Muscle of back (tissue), 11 donors: ENCODE data around the gene DCBLD1. TPM values are rescaled to one million over a fixed set of nuclear protein-coding genes. Genes with fewer than 3 reads are reported as not detected.

ENCODE experiments used
- DNase-seq, 3 donors: peaks; one replicate each; pipeline versions ENCODE4 v3.0.0 to v3.0.0-alpha.2; 2013
- polyA plus RNA-seq, 10 donors: library from polyadenylated mRNA; unstranded; fragments of 120-200 nt; gene quantifications; one replicate each; pipeline ENCODE4 v1.2.1, GENCODE V29; 2013; ENCODE audit not compliant: insufficient read length in 10 of 10

Gene DCBLD1
- polyA plus RNA-seq, 10 donors, result 5.5 to 9.2 (median 7.1) TPM

DNA sequence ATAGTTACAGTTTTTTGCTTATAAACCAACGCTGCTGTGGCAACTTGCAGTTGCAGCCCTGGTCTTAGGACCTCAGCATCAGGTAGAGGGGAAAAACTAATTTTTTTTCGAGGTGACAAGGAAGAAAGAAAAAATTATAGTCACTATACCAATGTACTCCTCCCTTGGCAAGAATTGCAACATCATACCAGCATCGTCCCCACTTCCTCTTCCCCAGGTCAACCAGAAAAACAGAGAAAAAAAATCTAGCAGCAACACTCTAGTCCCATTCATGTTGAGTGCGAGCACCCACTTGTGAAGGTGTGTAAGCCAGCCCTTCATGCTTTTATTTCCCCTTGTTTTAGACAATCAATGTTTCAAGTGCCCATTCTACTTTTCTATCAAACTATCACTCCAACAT is 13.1 kb upstream of the DCBLD1 start:
- no peak for DNase-seq

DNA sequence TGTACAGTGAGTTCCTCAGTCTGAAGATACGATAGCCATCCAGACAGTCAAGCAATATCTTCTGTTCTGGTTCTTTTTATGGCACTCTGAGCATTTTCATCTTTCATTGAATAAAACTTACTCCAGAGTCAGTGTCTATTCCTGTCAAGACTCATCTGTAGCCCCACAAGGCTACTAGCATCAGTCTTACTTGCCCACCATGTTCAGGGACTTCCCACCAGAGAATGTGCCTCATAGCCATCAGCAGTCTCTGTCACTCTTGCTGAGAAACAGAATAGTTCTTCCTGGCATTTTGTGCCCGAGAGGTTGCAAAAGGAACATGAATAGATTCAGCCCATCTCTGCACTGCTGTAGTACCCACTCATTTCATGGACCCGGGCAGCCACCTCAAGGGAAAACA is 12.7 kb upstream of the DCBLD1 start:
- DNase-seq, result no peak

DNA sequence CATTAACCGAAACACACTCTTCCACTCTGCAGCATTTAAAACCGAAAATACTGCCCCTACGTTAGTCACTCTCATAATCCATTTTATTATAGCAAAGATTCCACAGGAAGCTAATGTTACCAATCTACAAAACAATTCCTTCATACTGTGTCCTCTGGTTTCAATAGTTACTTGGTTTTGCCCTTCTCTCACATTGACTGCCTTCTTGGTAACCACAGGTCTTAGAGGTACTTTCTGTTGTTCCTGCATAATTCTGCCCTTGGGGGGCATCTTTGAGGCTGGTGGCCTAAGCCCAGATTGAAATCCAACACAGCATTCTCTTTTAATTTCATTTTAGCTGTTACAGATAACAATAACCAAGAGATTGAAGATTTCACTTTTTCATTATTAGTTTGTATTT is 9.8 kb upstream of the DCBLD1 start:
- no peak for DNase-seq

DNA sequence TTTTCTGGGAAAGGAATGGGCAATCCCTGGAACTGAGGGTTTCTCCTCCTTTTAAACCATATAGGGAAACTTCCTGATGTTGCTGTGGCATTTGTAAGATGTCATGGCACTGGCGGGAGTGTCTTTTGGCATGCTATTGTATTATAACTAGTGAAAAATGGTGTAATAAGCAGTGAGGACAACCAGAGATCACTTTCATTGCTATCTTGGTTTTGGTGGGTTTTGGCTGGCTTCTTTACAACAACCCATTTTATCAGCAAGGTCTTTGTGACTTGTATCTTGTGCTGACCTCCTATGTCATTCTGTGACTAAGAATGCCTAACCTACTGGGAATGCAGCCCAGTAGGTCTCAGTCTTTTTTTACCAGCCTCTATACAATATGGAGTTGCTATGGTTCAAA is 9.1 kb upstream of the DCBLD1 start:
- no peak for DNase-seq

DNA sequence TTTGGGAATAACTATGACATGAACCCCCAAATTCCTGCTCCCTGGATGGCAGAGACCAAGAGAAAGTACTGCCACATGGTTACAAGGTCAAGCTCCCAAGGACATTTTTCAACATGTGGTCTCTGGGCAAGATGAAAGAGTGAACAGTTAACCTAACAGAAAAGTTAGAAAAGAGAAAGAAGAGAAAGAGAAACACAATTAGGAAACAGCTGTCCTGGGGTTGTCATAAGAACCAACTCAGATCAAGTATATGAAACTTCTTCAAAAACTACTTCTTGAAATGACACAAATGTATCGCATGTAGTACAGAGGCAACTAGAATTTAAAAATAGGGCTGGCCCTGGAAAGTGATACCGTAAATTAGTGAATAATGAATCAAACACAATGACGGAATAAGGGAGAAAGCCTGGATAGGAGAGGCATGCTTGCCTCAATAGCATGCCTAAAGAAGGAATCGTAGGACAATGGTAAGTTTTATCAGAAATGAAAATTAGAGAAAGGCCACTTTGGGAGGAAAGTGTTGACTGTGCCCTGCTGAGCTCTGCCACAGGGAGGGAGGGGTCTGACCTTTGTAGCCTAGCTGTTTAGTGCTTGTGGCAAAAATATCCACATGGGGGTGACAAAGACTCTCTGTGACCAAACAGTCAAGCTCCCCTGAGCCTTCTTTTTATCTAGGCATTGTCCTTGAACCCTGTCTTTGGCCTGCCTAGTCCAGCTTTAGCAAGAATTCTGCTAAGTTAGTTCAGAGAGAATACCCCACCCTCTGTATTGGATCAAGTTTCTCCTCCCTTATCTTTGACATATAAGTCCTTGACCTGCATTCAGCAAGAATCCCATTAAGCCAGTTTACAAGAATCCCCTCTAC is 4.3 kb upstream of the DCBLD1 start:
- DNase-seq, result peak in 1 of 3 donors; percentile 8

DNA sequence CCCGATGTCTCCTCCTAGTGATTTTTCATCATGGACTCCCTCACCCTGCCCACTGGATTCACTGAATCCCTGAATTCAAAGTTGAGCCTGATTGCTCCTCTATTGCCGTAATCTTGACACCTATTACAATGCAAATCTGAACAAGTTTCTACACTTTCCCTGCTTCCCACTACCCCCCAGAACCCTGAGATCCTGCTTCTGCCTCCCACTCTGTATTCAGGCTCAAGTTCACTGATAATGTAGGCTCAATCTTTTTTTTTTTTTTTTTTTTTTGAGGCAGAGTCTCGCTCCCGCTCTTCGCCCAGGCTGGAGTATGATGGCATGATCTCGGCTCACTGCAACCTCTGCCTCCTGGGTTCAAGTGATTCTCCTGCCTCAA is 3.6 kb upstream of the DCBLD1 start:
- no peak for DNase-seq

DNA sequence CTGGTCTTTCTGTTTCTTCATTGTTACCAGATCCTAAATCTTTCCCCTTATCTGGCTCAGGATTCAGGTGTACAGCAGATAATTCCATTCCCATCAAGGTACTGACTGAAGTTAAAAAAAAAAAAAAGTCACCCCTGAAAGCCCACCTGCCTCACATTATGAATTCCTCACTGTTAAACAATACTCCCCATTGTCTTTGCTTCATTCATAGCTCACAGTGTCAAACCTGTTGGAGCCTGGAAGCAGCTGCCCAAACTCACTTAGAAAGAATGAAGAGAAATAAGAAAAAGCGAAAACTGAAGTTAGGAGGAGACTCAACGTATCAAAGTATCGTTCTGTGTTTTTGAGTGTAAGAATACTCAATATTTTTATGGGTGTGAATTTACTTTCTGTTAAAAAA is 1.8 kb upstream of the DCBLD1 start:
- DNase-seq, result no peak

DNA sequence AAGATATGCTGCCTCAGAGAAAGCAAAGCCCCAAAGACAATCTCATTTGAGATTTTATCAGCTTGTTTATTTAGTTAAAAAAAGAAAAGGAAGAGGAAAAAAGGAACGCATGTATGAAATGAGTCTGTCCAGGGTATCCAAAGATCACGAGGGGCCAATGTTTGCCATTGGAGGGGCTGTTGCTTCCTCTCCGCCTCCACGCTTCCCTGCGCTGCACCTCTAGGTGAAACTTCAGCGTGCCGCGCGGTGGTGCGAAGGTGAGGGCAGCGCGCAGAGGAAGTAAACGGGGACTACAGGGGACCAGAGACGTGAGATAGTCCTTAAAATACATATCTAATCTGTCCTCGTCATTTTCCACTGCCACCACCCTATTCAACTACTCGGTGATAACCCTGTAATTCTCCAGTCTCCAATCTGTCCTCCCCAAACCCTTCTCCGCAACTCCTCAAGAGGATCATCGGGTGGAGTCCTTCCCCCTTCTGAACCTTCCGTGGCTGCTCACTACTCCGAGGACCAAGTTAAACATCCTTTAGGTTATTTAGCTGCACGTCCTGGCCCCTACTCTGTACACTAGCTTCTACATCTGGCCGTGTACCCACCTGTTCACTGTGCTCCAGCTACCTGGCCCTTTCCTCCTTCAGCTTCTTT is 1.1 kb upstream of the DCBLD1 start:
- DNase-seq, result peak in 1 of 3 donors; percentile 19

DNA sequence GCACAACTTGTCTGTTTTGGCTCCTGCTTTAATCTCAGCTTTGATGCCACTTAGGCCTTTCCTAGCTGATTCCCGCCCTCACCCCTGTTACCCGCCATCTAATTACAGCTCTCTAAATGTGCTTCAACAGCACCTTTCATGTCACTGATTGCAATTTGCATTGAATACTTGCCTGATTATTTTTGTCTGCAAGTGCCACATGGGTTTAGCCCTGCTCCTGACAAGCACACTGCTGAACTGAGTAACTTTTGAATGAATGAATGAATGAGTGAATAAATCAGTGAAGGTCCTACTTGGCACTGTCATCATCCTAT is 591 bp upstream of the DCBLD1 start:
- peak in 1 of 3 donors; percentile 27 for DNase-seq

DNA sequence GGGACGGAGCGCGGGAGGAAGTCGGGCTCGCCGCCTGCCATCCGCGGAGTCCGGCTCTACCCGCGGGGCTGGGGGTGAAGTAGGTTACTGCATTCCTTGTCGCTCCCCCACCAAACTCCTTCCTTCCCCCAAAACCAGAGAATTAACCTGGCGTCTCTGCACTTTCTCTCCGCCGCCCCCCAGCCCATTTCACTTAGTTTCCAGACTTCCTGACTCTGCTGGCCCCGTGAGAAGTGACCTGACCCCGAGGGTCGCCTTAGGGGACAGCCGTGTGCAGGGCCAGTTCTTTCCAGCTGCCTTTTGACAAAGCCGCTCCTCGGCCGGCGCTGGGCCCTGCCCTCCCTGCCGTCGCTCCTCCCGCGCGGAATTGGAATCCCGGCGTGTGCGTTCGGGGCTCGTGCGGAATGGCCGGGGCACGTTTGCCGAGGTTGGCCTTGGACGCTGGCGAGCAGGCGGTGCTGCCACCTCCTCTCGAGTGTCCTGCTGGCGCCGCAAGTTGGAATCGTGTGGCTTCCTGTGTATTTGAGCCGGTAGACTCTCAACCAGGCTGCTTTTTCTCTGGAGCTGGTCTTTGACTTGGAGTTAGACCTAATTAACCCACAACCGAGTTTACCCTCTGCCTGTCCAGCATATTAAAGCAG is 650 bp downstream of the DCBLD1 start:
- DNase-seq, result peak in 2 of 3 donors; percentile 49 to 82

DNA sequence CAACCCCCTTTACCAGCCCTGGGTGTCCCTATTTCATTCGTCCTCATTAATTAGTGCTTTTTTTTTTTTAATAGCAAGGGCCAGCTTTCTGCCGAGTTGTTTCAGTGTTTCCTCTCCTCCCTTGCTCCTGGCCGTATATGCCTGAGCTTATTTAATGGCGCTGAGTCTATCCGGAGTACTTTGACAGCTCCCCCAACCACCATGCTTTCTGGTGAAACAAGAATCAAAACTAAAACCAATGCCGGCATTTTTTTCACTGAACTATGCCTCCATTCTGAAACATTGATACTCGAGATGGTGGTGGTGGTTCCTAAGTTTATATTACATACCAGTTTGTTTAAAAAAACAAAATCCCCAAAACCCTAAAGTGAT is 1.2 kb downstream of the DCBLD1 start:
- DNase-seq, result peak in 1 of 3 donors; percentile 25

DNA sequence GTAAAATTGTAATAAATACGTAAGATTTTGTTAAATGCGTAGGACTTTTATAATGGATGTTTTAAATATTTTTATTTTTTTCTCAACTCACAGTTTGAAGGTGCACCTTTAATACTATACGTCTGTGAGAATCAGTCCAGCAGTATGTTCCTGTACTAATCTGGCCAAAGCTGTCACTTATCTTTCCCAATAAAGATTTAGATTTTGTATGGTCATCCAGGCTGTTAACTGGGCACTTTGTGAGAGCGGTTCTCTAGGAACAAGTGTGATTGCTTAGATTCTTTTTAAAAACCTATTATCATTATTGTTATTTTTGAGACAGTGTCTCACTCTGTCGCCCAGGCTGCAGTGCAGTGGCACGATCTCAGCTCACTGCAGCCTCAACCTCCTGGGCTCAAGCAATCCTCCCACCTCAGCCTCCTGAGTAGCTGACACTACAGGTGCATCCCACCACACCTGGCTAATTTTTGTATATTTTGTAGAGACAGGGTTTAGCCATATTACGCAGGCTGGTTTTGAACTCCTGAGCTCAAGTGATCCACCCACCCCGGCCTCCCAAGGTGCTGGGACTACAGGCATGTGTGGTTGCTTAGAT is 1.7 kb downstream of the DCBLD1 start:
- no peak for DNase-seq

DNA sequence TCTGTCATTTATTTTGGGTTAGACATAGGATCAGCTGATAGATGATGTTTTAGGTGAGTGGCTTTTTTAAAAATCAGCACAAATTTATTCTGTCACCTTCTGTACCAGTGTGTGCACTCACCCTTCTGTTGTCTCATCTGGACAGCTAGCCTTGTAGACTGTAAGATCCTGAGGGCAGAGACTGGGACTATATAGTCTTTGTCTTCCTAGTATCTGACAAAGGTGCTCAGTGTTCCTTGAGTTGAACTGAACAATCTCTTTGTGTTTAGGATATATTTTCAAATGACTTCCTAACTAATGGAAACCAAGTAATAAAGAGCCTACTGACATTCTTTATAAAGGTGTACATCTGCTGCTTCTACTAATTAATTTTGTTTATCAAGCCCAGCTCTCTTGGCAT is 3.0 kb downstream of the DCBLD1 start:
- no peak for DNase-seq

DNA sequence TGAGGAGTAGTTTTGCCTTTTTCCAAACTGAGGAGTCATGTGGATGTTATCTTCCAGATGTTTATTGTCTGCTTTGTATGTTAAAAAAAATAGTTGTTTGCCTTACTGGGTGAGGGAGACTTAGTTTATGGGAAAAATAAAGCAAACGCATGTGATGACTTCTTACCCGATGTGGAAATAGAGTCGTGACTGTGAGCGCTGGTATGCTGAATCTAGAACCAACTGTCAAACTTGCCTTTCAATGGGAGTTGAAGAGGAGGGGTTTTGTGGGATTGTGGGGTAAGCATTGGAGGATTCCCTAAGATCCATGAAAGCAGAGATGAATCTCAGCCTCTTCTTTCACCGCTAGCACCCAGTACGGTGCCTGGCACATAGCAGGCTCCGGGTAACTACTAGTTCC is 5.3 kb downstream of the DCBLD1 start:
- no peak for DNase-seq

DNA sequence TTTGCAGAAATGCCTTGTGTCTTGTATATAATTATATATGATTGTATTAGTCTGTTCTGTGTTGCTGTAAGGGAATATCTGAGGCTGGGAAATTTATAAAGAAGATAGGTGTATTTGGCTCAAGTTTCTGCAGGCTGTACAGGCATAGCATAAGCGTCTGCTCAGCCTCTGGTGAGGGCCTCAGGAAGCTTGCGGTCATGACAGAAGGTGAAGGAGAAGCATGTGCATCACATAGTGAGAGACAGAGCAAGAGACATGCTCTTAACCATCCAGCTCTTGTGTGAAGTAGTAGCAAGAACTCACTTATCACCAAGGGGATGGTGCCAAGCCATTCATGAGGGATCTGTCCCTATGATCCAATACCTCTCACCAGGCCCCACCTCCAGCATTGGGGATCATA is 6.5 kb downstream of the DCBLD1 start:
- no peak for DNase-seq

DNA sequence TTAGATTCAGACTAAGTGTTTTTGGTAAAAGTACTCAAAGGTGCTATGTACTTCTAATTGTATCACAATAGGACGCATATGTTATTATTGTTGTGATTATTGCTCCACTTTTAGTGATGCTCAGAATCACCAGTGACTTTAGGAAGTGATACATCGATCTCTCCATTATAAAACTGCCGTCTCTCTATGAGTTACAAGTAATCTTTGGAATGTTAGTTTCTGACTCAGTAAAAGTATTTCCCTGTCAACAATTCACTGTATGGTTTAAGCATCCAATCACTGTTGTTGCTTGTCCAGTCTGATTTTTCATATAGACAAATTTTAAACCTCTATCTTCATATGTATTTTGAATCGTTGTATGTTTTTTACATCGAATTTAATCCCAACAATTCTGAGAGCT is 9.4 kb downstream of the DCBLD1 start:
- DNase-seq, result no peak

DNA sequence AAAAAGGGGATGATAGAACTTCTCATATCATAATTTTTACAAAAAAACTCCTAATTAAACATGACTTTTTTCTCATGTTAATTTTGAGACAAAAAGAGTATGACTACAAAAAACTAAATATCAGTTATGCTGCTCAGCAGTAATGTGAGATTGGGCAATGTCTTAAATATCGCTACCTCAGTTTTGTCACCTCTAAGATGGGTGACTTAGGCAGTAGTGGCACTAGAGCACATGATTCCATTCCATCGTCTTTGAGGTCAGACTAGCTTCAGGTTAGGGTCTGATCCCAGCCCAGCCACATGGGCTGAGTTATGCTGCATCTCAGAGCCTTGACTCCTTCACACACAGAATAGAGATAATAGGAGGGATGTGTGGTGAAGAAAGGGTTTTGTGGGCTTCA is 11.0 kb downstream of the DCBLD1 start:
- DNase-seq, result no peak

DNA sequence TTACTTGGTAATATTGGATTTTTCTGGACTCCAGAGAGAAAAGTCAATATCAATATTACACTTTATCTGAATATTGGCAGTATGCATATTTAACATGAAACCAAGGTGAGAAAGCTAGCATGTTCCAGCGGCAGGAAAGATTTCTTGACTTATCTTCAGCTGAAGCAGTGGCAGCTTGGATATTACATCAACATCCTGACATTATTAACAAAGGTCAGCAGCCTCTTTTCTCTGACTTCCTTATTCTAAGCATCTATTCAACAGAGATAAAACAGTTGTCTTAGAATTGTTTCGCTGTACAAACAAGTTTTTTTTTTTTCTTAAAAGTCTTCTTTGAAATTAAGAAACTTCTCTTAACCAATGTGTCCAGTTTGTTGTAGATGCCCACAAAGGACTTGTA is 11.8 kb downstream of the DCBLD1 start:
- no peak for DNase-seq

DNA sequence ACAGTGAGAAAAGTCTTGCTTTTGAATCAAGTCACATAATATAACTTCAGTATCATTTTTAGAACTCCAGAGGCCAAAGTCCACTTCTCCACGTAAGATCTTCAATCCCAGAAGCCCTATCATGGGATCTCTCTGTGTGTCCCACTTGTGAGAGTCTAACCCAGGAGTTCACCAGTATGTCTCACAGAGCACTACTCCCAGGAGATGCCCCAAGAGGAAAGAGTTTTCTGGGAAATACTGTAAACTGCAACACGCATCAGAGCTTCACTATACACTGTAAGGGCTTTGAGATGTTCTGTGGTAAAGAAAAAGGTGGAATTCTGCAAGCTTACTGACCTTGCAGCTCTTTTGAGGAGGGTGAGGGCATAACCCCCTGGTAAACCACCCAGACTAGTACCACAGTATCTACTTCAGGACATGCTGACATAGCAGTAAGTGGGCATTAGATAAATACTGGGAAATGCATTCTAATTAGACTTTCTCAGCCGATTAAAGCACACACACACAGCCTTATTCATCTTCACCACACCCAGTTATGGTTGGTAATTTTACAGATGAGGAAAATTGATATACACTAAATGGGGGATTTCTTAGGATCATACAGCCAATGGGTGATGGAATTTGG is 12.3 kb downstream of the DCBLD1 start:
- DNase-seq, result peak in 1 of 3 donors; percentile 16

DNA sequence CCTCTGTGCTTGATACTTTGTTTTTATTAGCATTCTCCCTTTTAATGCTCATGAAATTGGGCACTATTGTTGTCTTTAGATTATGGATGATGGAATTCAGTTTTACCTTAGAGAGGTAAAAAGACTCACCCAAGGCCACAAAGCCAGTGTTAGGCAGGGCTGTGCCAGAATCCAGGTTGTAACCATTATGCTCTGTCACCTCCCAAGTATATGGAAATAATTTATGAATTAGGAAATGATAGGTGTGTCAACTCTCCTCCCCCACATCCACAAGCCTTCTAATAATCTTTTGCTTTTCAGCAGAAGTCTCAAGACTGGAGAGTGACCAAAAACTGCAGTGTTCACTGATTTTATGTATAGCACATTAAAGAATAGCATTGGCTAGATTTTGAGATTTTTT is 13.0 kb downstream of the DCBLD1 start:
- no peak for DNase-seq

DNA sequence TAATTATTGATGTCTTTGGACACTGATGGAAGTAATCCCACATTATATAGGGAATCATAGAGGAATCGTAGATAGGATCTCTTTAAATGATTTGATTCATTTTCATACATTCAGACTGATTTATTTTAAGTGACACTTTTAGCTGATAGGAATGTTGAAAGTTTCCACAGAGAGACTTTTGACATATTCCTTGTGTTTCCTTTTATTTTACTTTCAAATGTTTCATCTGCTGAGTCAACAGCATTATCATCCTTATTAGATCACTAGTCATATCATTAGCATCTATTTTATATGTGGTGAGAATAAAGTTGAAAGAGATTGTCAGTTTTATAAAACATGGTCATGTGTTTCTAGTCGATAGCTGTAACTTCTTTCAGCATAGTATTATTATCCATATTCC is 13.4 kb downstream of the DCBLD1 start:
- DNase-seq, result no peak

DNA sequence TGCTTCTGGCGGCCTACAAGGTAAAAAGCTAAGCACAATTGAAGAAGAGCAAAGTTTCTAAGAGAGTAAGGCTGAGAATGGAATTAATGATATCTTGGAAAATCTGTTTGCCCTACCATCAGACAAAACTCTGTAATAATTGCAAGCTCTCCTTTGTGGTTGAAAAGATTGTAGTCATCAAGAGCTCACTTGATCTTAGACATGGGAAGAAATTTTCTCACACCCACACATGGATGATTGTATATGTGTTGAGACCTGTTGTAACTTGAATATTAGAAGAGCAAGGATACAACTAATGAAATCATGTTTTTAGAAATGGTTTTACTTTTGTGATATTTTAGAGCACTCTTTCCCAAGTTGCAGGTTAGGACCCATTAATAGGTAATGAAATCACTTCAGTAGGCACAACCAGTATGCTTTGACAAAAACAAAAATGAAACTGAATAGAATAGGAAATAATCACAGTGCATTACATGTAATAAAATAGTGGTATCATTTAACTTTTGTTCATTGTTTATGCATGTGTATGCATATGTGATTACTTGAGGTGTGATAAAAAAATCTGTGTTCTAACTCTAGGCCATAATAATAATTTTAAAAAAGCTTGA is 14.0 kb downstream of the DCBLD1 start:
- no peak for DNase-seq
